ENCODE measurements around the gene KLK13. TPM values are rescaled to one million over a fixed set of nuclear protein-coding genes. Genes with fewer than 3 reads are reported as not detected.
A peak's percentile ranks its signal among the peaks of the same experiment; 100 is the strongest.

The KLK13 gene
- polyA plus RNA-seq, 1 of the 3 experiments (the other 2 are of a cell fraction): not detected

- Histone ChIP-seq H3K36me3 (replicated peaks in 1 of 2; ENCODE audit: control insufficient read depth in 1 of 2, insufficient read depth in 2 of 2, low read length in 1 of 2) (no peaks in the 10 kb centered on the region), H3K4me2 (no peak overlapping the region), H4K20me1 (ENCODE audit: insufficient read depth) (no peaks in the 10 kb centered on the region), H3K27me3 (ENCODE audit: insufficient read depth) (peaks cover 26% of the 10 kb centered on the region; the same call in 1 of the 2 replicates), H2AFZ (ENCODE audit: low read depth) (no peak overlapping the region), H3K79me2 (ENCODE audit: insufficient read depth) (no peaks in the 10 kb centered on the region), H3K27ac (ENCODE audit: low read depth in 2 of 2, low read length in 1 of 2) (no peak overlapping the region), H3F3A (replicated peaks; ENCODE audit: insufficient read depth) (no peaks in the 10 kb centered on the region), H3K9me2 (no peaks in the 10 kb centered on the region), H3K4me1 (ENCODE audit: control insufficient read depth in 1 of 2, insufficient read depth in 2 of 2, low read depth in 1 of 2, low read length in 1 of 2) (no peaks in the 10 kb centered on the region), H3K9ac (no peak overlapping the region), H3K9me3 (no peaks in the 10 kb centered on the region), H3K4me3 (ENCODE audit: low read depth in 2 of 2, low read length in 1 of 2) (no peak overlapping the region)
- ChIA-PET POLR2A (no interaction called here), CTCF (interaction anchor here (1.5 to 1.9 kb wide), 2 partner anchors 15 to 32 kb away, joined by 4 to 5 read pairs; no protein-coding TSS in a partner anchor)
- DNase-seq: no peak
- WGBS (ENCODE audit: low lambda C conversion rate): 63% methylated on average over 19 of the region's 27 CpGs
- TF ChIP-seq FOXJ3 (CRISPR knock-in tag; IDR thresholded peaks at IDR 0.05) (no peak), NFIC (IDR thresholded peaks at IDR 0.05; ENCODE audit: borderline replicate concordance) (0 out of 2 replicates have a peak, but pooled peaks have one; percentile 20)
These were observed 14.7 kb upstream of the KLK13 start for GRCh38 chr19:51079481-51080110.

DNA sequence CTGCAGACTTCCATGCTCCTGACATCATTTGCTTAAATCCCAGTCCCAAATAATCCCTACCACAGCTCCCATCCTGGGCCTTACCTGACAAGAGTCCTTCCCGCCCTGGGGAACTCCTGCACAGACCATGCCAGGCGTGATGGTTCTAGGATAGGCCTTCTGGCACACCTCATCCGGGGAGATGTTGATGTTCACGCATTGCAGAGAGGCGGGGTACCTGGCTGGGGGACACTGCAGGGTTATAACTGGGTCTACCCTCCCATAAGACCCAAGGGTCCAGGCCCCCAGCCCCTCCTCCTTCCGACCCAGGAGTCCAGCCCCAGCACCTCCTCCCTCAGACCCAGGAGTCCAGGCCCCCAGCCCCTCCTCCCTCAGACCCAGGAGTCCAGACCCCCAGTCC is 13.8 kb upstream of the KLK13 start:
- Histone ChIP-seq H3K27me3 (ENCODE audit: insufficient read depth) (peaks cover 26% of the 10 kb centered on the region; the same call in 1 of the 2 replicates), H2AFZ (ENCODE audit: low read depth) (no peak overlapping the region), H3K4me2 (no peak overlapping the region), H3F3A (replicated peaks; ENCODE audit: insufficient read depth) (no peaks in the 10 kb centered on the region), H3K4me3 (ENCODE audit: low read depth in 2 of 2, low read length in 1 of 2) (no peak overlapping the region), H3K9ac (no peak overlapping the region), H3K27ac (ENCODE audit: low read depth in 2 of 2, low read length in 1 of 2) (no peak overlapping the region), H3K4me1 (ENCODE audit: control insufficient read depth in 1 of 2, insufficient read depth in 2 of 2, low read depth in 1 of 2, low read length in 1 of 2) (no peaks in the 10 kb centered on the region), H3K36me3 (replicated peaks in 1 of 2; ENCODE audit: control insufficient read depth in 1 of 2, insufficient read depth in 2 of 2, low read length in 1 of 2) (no peaks in the 10 kb centered on the region), H4K20me1 (ENCODE audit: insufficient read depth) (no peaks in the 10 kb centered on the region), H3K9me2 (no peaks in the 10 kb centered on the region), H3K79me2 (ENCODE audit: insufficient read depth) (no peaks in the 10 kb centered on the region), H3K9me3 (0 out of 2 replicates have a peak, but pooled peaks cover 2% of the 10 kb centered on the region)
- CTCF ChIA-PET: no interaction called here
- DNase-seq: no peak
- no peak for TF ChIP-seq GATA2 (CRISPR knock-in tag; IDR thresholded peaks at IDR 0.05)
- TF ChIP-seq USF2 (IDR thresholded peaks at IDR 0.05; ENCODE audit: borderline replicate concordance, low read depth, low read length): no peak
- TF ChIP-seq MAX (IDR thresholded peaks at IDR 0.05; ENCODE audit: low read depth): no peak
- no peak for TF ChIP-seq YY1 (IDR thresholded peaks at IDR 0.05; ENCODE audit: low read depth)
- no peak for TF ChIP-seq FOXM1 (IDR thresholded peaks at IDR 0.05; ENCODE audit: low read depth)
- no peak for TF ChIP-seq TCF12 (IDR thresholded peaks at IDR 0.05)
- no peak for TF ChIP-seq REST (IDR thresholded peaks at IDR 0.05; ENCODE audit: low read depth, low read length)
- no peak for TF ChIP-seq TAF1 (IDR thresholded peaks at IDR 0.05; ENCODE audit: borderline replicate concordance, low read depth, low read length)
- no peak for TF ChIP-seq MXI1 (IDR thresholded peaks at IDR 0.05; ENCODE audit: low read depth, low read length)
- TF ChIP-seq USF1 (IDR thresholded peaks at IDR 0.05; ENCODE audit: borderline replicate concordance, low read depth): no peak
- TF ChIP-seq EP300 (IDR thresholded peaks at IDR 0.05; ENCODE audit: borderline replicate concordance in 1 of 2, low read depth in 1 of 2, low read length in 1 of 2): no peak
- TF ChIP-seq FOSL2 (IDR thresholded peaks at IDR 0.05; ENCODE audit: borderline replicate concordance, low read depth): no peak
- POLR2A ChIA-PET: no interaction called here
- 27% methylated on average over 3 of the region's 6 CpGs for WGBS (ENCODE audit: low lambda C conversion rate)

Measured in SK-N-SH (cell line).